Esophagus (tissue), 2 donors: ENCODE data around the gene CBLL1. TPM values are rescaled to one million over a fixed set of nuclear protein-coding genes. Genes with fewer than 3 reads are reported as not detected.

Experiments
- H3K27ac ChIP-seq, 2 donors: one replicate each; pipeline ENCODE4 v1.5.1; 2013; ENCODE audit warnings: low read depth in 2 of 2, mild to moderate bottlenecking in 2 of 2, inconsistent platforms in 1 of 2, low read length in 1 of 2, moderate library complexity in 1 of 2
- H3K27me3 ChIP-seq, 2 donors: one replicate each; pipeline ENCODE4 v1.6.1; 2013; ENCODE audit warnings: low read length in 2 of 2, control low read depth in 1 of 2, mild to moderate bottlenecking in 1 of 2; ENCODE audit not compliant: insufficient read depth in 2 of 2, control insufficient read depth in 1 of 2
- H3K36me3 ChIP-seq, 2 donors: one replicate each; pipeline ENCODE4 v1.6.1; 2013; ENCODE audit warnings: low read length in 1 of 2; ENCODE audit not compliant: control insufficient read depth in 2 of 2, insufficient read depth in 2 of 2
- H3K4me1 ChIP-seq, 2 donors: one replicate each; pipeline ENCODE4 v1.6.1; 2013; ENCODE audit warnings: low read length in 1 of 2; ENCODE audit not compliant: control insufficient read depth in 2 of 2, insufficient read depth in 2 of 2
- H3K4me3 ChIP-seq, 2 donors: one replicate each; pipeline ENCODE4 v1.5.1; 2013; ENCODE audit warnings: low read length in 2 of 2, mild to moderate bottlenecking in 2 of 2, low read depth in 1 of 2, moderate library complexity in 1 of 2
- H3K9me3 ChIP-seq, 2 donors: one replicate each; pipeline ENCODE4 v1.6.1; 2013; ENCODE audit warnings: mild to moderate bottlenecking in 2 of 2, low read depth in 1 of 2, low read length in 1 of 2, moderate library complexity in 1 of 2; ENCODE audit not compliant: control insufficient read depth in 2 of 2, insufficient read depth in 1 of 2
- WGBS, 2 donors: extraction: QIAGEN DNeasy Blood & Tissue Kit; methylation state at CpG; one replicate each; pipeline ENCODE4 v1.1.7; 2013; 5-methylcytosine and 5-hydroxymethylcytosine counted together
- polyA plus RNA-seq, 2 donors: library from polyadenylated mRNA; stranded (reverse); fragments of 200-250 nt; gene quantifications; one replicate each; pipeline ENCODE4 v1.2.3, GENCODE V29; 2013
- donor health status: healthy with polysubstance abuse.
- donor health status: Bipolar disorder and iron deficiency.

CBLL1 gene
- polyA plus RNA-seq, 2 donors, result 4.2 to 6.5 TPM

- Histone ChIP-seq H3K27ac (no peak overlapping the region), H3K9me3 (no peaks in the 10 kb centered on the region), H3K27me3 (no peaks in the 10 kb centered on the region), H3K4me3 (no peak overlapping the region), H3K36me3 (no peaks in the 10 kb centered on the region), H3K4me1 (no peaks in the 10 kb centered on the region)
- WGBS, 2 donors, result 86 to 88% methylated on average over 6 of the region's 6 CpGs
These were observed 48.4 kb downstream of the CBLL1 start for GRCh38 chr7:107792364-107792763.

GRCh38 chr7:107799647-107800264, 55.8 kb downstream of the CBLL1 start:
- WGBS, 2 donors, result 32 to 40% methylated on average over 6 of the region's 6 CpGs
- Histone ChIP-seq H3K36me3 (no peaks in the 10 kb centered on the region), H3K9me3 (no peaks in the 10 kb centered on the region), H3K4me3 (no peak overlapping the region), H3K4me1 (no peaks in the 10 kb centered on the region), H3K27me3 (peaks cover 0 to 3% of the 10 kb centered on the region in 2 donors), H3K27ac (no peak overlapping the region)

GRCh38 chr7:107803009-107803610, 59.2 kb downstream of the CBLL1 start, which contains the start of gene SLC26A3:
TSS of gene SLC26A3 (minus strand) at chr7:107803223. CDS start at chr7:107794509, 8,714 bp downstream.
- no peak within 1 kb of the TSS for H3K27ac ChIP-seq
- H3K4me3 ChIP-seq, result no peak within 1 kb of the TSS
- H3K36me3 ChIP-seq, result no peaks in the 10 kb centered on the region
- H3K27me3 ChIP-seq, result peaks cover 0 to 3% of the 10 kb centered on the region in 2 donors
- WGBS, 2 donors, result 58 to 68% methylated on average over 2 of the region's 2 CpGs
- no peaks in the 10 kb centered on the region for H3K4me1 ChIP-seq
- no peaks in the 10 kb centered on the region for H3K9me3 ChIP-seq

GRCh38 chr7:107809179-107809578, 65.2 kb downstream of the CBLL1 start:
- 92 to 96% methylated on average over 4 of the region's 4 CpGs for WGBS, 2 donors
- Histone ChIP-seq H3K4me1 (no peaks in the 10 kb centered on the region), H3K36me3 (no peaks in the 10 kb centered on the region), H3K9me3 (no peaks in the 10 kb centered on the region), H3K27me3 (no peaks in the 10 kb centered on the region), H3K27ac (no peak overlapping the region), H3K4me3 (no peak overlapping the region)

- no peak overlapping the region for H3K4me3 ChIP-seq
- H3K4me1 ChIP-seq, result no peaks in the 10 kb centered on the region
- H3K36me3 ChIP-seq, result no peaks in the 10 kb centered on the region
- 82 to 89% methylated on average over 3 of the region's 3 CpGs for WGBS, 2 donors
- H3K9me3 ChIP-seq, result no peaks in the 10 kb centered on the region
- no peak overlapping the region for H3K27ac ChIP-seq
- no peaks in the 10 kb centered on the region for H3K27me3 ChIP-seq
These were observed 66.7 kb downstream of the CBLL1 start for GRCh38 chr7:107810626-107811025.

Other genes starting within 250 kb of the CBLL1 start
- 1 to 10 TPM; 4.3 to 7.2 TPM for gene COG5, start 180.2 kb upstream of the CBLL1 start, polyA plus RNA-seq
- 1 to 10 TPM; 3.5 to 4.0 TPM for gene DUS4L, start 180.2 kb upstream of the CBLL1 start, polyA plus RNA-seq
- gene BCAP29, start 163.9 kb upstream of the CBLL1 start, polyA plus RNA-seq, result 10 to 100 TPM; 46.4 to 49.0 TPM
- under 1 TPM; 0.02 to 0.06 TPM for gene SLC26A4, start 83.3 kb upstream of the CBLL1 start, polyA plus RNA-seq
- gene SLC26A3, start 59.1 kb downstream of the CBLL1 start, polyA plus RNA-seq, result under 1 TPM; 0.01 to 0.18 TPM
- gene DLD, start 147.0 kb downstream of the CBLL1 start, polyA plus RNA-seq, result 10 to 100 TPM in 1 of 2 donors, 1 to 10 TPM in 1; 9.3 to 74.6 TPM